GM12878 (cell line): ENCODE measurements around the gene BECN2. TPM values are rescaled to one million over a fixed set of nuclear protein-coding genes. Genes with fewer than 3 reads are reported as not detected.

Experiments
- ATAC-seq: fragments of 200-7000 bp; cut with Tn5 transposase; 3 replicates; pipeline ENCODE4 v1.9.1; 2020; ENCODE audit warnings: mild to moderate bottlenecking, moderate library complexity
- BruUV-seq: library from RNA; stranded (reverse); fragments of 400-500 nt; replicated peaks from 2 replicates; lab custom pipeline; 2021; lab: Mats Ljungman, UMichigan
- CTCF ChIA-PET: fragments of 300-600 bp; sonication (Branson Sonifier 250); formaldehyde crosslinking; extraction: SDS; loops from one replicate; lab custom pipeline; 2021; ENCODE audit warnings: inconsistent platforms; lab: Yijun Ruan, JAX
- POLR2A ChIA-PET: fragments of 350-600 bp; formaldehyde crosslinking; extraction: SDS; loops from one replicate; lab custom pipeline; 2021; ENCODE audit warnings: inconsistent platforms; lab: Charles Lee
- RAD21 ChIA-PET: fragments of 300-600 bp; sonication (Branson Sonifier 250); formaldehyde crosslinking; loops from one replicate; lab custom pipeline; 2023; ENCODE audit warnings: antibody characterized with exemption; ENCODE audit not compliant: unreplicated experiment; lab: Charles Lee
- SMC1A ChIA-PET: fragments of 300-600 bp; sonication (Branson Sonifier 250); formaldehyde crosslinking; loops from one replicate; lab custom pipeline; 2023; ENCODE audit not compliant: unreplicated experiment, uncharacterized antibody; lab: Charles Lee
- DNase-seq: peaks from one replicate; pipeline ENCODE4 v3.0.0-alpha.2; 2011; ENCODE audit warnings: low read depth, low spot score
- FAIRE-seq: peaks from 3 replicates; lab custom pipeline; 2011; peaks lifted over from hg19 to GRCh38; lab: Jason Lieb, UNC
- H2AFZ ChIP-seq: 2 replicates; pipeline ENCODE4 v1.6.0; 2011; ENCODE audit warnings: low read depth, low read length, control low read depth; ENCODE audit not compliant: control insufficient read depth
- H3K27ac ChIP-seq: 2 replicates; pipeline ENCODE4 v1.5.1; 2011; ENCODE audit warnings: control low read depth; ENCODE audit not compliant: control insufficient read depth, insufficient read depth
- H3K27me3 ChIP-seq, 2 experiments: replicated peaks in 1 of 2; 2 replicates each; pipeline versions ENCODE4 v1.6.0 to v1.6.1; 2011; ENCODE audit warnings: low read length in 1 of 2; ENCODE audit not compliant: control insufficient read depth in 2 of 2, insufficient read depth in 2 of 2
- H3K36me3 ChIP-seq, 2 experiments: 2 replicates each; pipeline ENCODE4 v1.5.1; 2011; ENCODE audit warnings: low read length in 1 of 2; ENCODE audit not compliant: control insufficient read depth in 2 of 2, insufficient read depth in 2 of 2
- H3K4me1 ChIP-seq: 2 replicates; pipeline ENCODE4 v1.6.1; 2011; ENCODE audit warnings: mild to moderate bottlenecking, low read length, moderate library complexity, mixed read lengths; ENCODE audit not compliant: control insufficient read depth, insufficient read depth
- H3K4me2 ChIP-seq: 2 replicates; pipeline ENCODE4 v1.6.0; 2011; ENCODE audit warnings: control low read depth; ENCODE audit not compliant: control insufficient read depth, insufficient read depth
- H3K4me3 ChIP-seq: fragments of 200-600 bp; sonication (generic); 2 replicates; pipeline ENCODE4 v1.5.1; 2016
- H3K79me2 ChIP-seq: 2 replicates; pipeline ENCODE4 v1.6.0; 2011; ENCODE audit warnings: low read length; ENCODE audit not compliant: control insufficient read depth, insufficient read depth
- H3K9ac ChIP-seq: 2 replicates; pipeline ENCODE4 v1.8.0; 2011; ENCODE audit warnings: low read length, control low read depth, mixed read lengths; ENCODE audit not compliant: control insufficient read depth, insufficient read depth
- H3K9me3 ChIP-seq: replicated peaks from 3 replicates; pipeline ENCODE4 v1.5.1; 2011; ENCODE audit warnings: mild to moderate bottlenecking, low read length; ENCODE audit not compliant: control insufficient read depth, insufficient read depth
- H4K20me1 ChIP-seq: 2 replicates; pipeline ENCODE4 v1.6.0; 2011; ENCODE audit not compliant: control insufficient read depth, insufficient read depth
- DPF2 ChIP-seq: fragments of 450-650 bp; IDR thresholded peaks from 2 replicates; pipeline ENCODE4 v1.6.1; 2017; ENCODE audit warnings: mild to moderate bottlenecking
- ESRRA ChIP-seq: IDR thresholded peaks from 2 replicates; pipeline ENCODE4 v1.6.1; 2012; ENCODE audit warnings: mild to moderate bottlenecking, low read length, improper control_type of control experiment
- GABPA ChIP-seq: IDR thresholded peaks from 2 replicates; pipeline ENCODE4 v1.6.1; 2014; ENCODE audit warnings: antibody characterized with exemption, low read depth, mild to moderate bottlenecking, inconsistent platforms
- KAT2A ChIP-seq: conservative IDR thresholded peaks from 2 replicates; pipeline ENCODE4 v1.6.1; 2011; ENCODE audit warnings: low read depth, low read length; ENCODE audit not compliant: control insufficient read depth
- KLF5 ChIP-seq: fragments of 450-650 bp; IDR thresholded peaks from 2 replicates; pipeline ENCODE4 v1.6.1; 2014; ENCODE audit warnings: mild to moderate bottlenecking; ENCODE audit not compliant: partially characterized antibody
- POLR2AphosphoS2 ChIP-seq: IDR thresholded peaks from 2 replicates; pipeline ENCODE4 v1.6.1; 2011; ENCODE audit warnings: low read depth, mild to moderate bottlenecking, low read length, improper control_type of control experiment, moderate library complexity
- RFX5 ChIP-seq: IDR thresholded peaks from 2 replicates; pipeline ENCODE4 v1.6.1; 2011; ENCODE audit warnings: low read depth, low read length, improper control_type of control experiment
- SMAD1 ChIP-seq: fragments of 450-650 bp; IDR thresholded peaks from 2 replicates; pipeline ENCODE4 v1.6.1; 2018; ENCODE audit warnings: mild to moderate bottlenecking, low read depth; ENCODE audit not compliant: partially characterized antibody
- YY1 ChIP-seq: IDR thresholded peaks from 2 replicates; pipeline ENCODE4 v1.6.1; 2011; ENCODE audit warnings: low read depth, mild to moderate bottlenecking, low read length
- ZBED1 ChIP-seq: IDR thresholded peaks from 2 replicates; pipeline ENCODE4 v1.6.1; 2016; ENCODE audit warnings: borderline replicate concordance
- WGBS: methylation state at CpG from one replicate; pipeline ENCODE4 v1.1.6; 2016; ENCODE audit warnings: low lambda C conversion rate; ENCODE audit not compliant: insufficient replicate concordance, insufficient coverage; ENCODE audit errors: missing lambda C conversion rate; 5-methylcytosine and 5-hydroxymethylcytosine counted together
- in situ Hi-C: fragments of 300-500 bp; cut with MboI; formaldehyde crosslinking; loops from 9 replicates; pipeline ENCODE4 v1.14.3; 2018; ENCODE audit warnings: mixed read lengths
- intact Hi-C: fragments of 100-400 bp; cut with micrococcal nuclease; formaldehyde crosslinking; loops from one replicate; pipeline ENCODE4 v1.14.2; 2022; ENCODE audit not compliant: unreplicated experiment
- polyA plus RNA-seq, 11 experiments: library from polyadenylated mRNA; depleted of rRNA in 4 of 11; unstranded in 6 of 11; stranded (reverse) in 5 of 11; fragments of >200 nt; fragmentation: Nextera tagmentation in 4 of 11; fragmentation: Illumina TruSeq in 1 of 11; extraction: Ambion mirVana in 4 of 11; extraction: Trizol in 1 of 11; gene quantifications; 1 replicate in 1 of 11; 2 replicates in 10 of 11; pipeline versions ENCODE4 v1.2.1 to v1.2.3, GENCODE V29; 2011 to 2016; ENCODE audit warnings: inconsistent platforms in 2 of 11, missing spikeins in 2 of 11, low read depth in 1 of 11
- total RNA-seq, 4 experiments: library from RNA; depleted of rRNA in 3 of 4; stranded (reverse); fragments of >200 nt in 3 of 4; fragmentation: Illumina TruSeq in 1 of 4; extraction: Trizol in 1 of 4; gene quantifications; 2 replicates each; pipeline versions ENCODE4 v1.2.1 to v1.2.3, GENCODE V29; 2013 to 2021
- TF ChIP-seq, protein P1 (sequence below): fragments of 450-650 bp; IDR thresholded peaks from 2 replicates; pipeline ENCODE4 v1.6.1; 2017; ENCODE audit warnings: antibody characterized with exemption, mild to moderate bottlenecking, moderate library complexity
- TF ChIP-seq, protein P2 (sequence below): IDR thresholded peaks from 2 replicates; pipeline ENCODE4 v1.6.1; 2011; ENCODE audit warnings: mild to moderate bottlenecking, low read depth, low read length, moderate library complexity; ENCODE audit not compliant: insufficient replicate concordance
- TF ChIP-seq, protein P3 (sequence below): fragments of 450-650 bp; IDR thresholded peaks from 2 replicates; pipeline ENCODE4 v1.6.1; 2017; ENCODE audit warnings: mild to moderate bottlenecking, moderate library complexity

BECN2 gene
- total and polyA plus RNA-seq, 10 of the 15 experiments (the other 5 are each of a cell fraction or from before 2014, with no cell fraction given): not detected

DNA sequence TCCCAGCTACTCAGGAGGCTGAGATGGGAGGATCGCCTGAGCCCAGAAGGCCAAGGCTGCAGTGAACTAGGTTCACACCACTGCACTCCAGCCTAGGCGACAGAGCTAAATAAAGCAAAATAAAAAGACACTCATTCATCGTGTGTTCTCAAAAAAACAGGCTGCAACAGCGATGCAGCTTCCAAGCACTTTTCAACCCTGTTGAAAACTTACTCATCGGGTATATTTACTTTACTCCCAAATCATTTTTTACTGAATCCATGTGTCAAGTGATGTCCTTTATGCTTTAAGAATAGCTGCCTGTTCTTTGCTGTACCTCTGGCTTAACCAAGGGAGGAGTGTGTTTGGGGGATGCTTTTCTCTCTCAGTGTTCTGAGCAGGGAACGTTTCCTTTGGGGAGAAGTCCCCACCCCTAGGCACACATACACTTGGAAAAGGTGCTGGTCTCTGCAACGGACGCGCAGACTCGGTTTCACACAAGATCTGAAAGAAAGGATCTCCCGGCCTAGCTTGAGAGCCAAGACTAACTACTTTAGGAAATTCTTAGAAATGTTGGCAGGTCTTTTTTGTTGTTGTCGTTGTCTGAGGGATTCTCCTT, 39.9 kb downstream of the BECN2 start (continued):
- TF ChIP-seq SMAD1: no peak
- no peak for TF ChIP-seq RFX5
- no peak for TF ChIP-seq POLR2AphosphoS2
- TF ChIP-seq GABPA: no peak
- TF ChIP-seq ZBED1: no peak
- TF ChIP-seq, protein P1, sequence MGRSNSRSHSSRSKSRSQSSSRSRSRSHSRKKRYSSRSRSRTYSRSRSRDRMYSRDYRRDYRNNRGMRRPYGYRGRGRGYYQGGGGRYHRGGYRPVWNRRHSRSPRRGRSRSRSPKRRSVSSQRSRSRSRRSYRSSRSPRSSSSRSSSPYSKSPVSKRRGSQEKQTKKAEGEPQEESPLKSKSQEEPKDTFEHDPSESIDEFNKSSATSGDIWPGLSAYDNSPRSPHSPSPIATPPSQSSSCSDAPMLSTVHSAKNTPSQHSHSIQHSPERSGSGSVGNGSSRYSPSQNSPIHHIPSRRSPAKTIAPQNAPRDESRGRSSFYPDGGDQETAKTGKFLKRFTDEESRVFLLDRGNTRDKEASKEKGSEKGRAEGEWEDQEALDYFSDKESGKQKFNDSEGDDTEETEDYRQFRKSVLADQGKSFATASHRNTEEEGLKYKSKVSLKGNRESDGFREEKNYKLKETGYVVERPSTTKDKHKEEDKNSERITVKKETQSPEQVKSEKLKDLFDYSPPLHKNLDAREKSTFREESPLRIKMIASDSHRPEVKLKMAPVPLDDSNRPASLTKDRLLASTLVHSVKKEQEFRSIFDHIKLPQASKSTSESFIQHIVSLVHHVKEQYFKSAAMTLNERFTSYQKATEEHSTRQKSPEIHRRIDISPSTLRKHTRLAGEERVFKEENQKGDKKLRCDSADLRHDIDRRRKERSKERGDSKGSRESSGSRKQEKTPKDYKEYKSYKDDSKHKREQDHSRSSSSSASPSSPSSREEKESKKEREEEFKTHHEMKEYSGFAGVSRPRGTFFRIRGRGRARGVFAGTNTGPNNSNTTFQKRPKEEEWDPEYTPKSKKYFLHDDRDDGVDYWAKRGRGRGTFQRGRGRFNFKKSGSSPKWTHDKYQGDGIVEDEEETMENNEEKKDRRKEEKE: no peak

DNA sequence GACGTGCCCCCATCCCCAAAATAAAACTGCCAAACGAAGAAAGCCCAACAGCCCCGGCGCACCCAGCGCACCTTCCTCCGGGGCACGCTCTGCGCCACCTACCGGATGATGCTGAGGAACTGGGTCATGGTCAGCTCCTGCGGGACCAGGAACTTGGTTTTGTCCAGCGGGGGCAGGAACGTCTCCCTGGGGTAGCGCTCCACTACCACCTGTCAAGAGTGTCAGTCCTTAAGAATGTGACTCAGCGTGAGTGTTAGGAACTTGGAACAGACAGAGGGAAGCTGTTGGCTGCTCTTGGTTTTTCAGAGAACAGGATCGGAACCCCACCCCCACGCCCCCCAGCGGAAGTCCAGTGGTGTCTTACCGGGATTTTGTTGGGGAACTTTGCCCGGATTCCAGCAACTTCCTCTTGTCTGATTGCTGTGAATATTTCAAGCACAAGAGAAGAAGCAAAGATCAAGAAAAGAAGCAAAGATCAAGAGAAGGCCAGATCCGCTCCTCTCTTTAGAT, 40.9 kb downstream of the BECN2 start:
- in situ Hi-C loops (loop anchor here (5.0 to 10.0 kb wide), 3 partner anchors 101 to 464 kb away; partner anchors contain the start of gene KMO), intact Hi-C loops (loop anchor here (1.0 to 5.0 kb wide), 4 partner anchors 102 to 466 kb away; partner anchors contain the start of genes EXO1 and KMO)
- peak overlapping the region; percentile 88 for H3K4me2 ChIP-seq
- peak; percentile 91 for ATAC-seq
- ChIA-PET CTCF (interaction anchor here (0.7 to 5.5 kb wide), 14 partner anchors 8 to 387 kb away, joined by 3 to 39 read pairs (median 4); partner anchors contain the start of gene EXO1), SMC1A (interaction anchor here (1.1 to 1.9 kb wide), 4 partner anchors 9 to 388 kb away, joined by 3 to 5 read pairs (median 5); no protein-coding TSS in a partner anchor), RAD21 (interaction anchor here (0.6 to 1.5 kb wide), 4 partner anchors 13 to 1643 kb away, joined by 3 read pairs; no protein-coding TSS in a partner anchor), POLR2A (no interaction called here)
- peak overlapping the region; percentile 91 for H2AFZ ChIP-seq
- H3K27me3 ChIP-seq: no peaks in the 10 kb centered on the region; a peak in 1 of 4 replicates
- WGBS: 32% methylated on average over 20 of the region's 20 CpGs
- no peaks in the 10 kb centered on the region; the same call in 1 of the 2 replicates for H3K4me1 ChIP-seq
- DNase-seq: no peak
- H3K9ac ChIP-seq: no peak overlapping the region
- peak overlapping the region; percentile 47; the same call in 1 of the 2 replicates for H3K4me3 ChIP-seq
- H3K79me2 ChIP-seq: no peaks in the 10 kb centered on the region
- no peak for FAIRE-seq
- H4K20me1 ChIP-seq: no peaks in the 10 kb centered on the region
- H3K27ac ChIP-seq: no peak overlapping the region
- BruUV-seq: no TSS peak
- no peaks in the 10 kb centered on the region for H3K9me3 ChIP-seq
- H3K36me3 ChIP-seq: no peaks in the 10 kb centered on the region
- TF ChIP-seq YY1: 0 out of 2 replicates have a peak, but pooled peaks have one; percentile 40
- TF ChIP-seq, protein P2, sequence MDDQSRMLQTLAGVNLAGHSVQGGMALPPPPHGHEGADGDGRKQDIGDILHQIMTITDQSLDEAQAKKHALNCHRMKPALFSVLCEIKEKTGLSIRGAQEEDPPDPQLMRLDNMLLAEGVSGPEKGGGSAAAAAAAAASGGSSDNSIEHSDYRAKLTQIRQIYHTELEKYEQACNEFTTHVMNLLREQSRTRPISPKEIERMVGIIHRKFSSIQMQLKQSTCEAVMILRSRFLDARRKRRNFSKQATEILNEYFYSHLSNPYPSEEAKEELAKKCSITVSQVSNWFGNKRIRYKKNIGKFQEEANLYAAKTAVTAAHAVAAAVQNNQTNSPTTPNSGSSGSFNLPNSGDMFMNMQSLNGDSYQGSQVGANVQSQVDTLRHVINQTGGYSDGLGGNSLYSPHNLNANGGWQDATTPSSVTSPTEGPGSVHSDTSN: no peak
- no peak for TF ChIP-seq ESRRA
- TF ChIP-seq KAT2A: no peak
- TF ChIP-seq, protein P3, sequence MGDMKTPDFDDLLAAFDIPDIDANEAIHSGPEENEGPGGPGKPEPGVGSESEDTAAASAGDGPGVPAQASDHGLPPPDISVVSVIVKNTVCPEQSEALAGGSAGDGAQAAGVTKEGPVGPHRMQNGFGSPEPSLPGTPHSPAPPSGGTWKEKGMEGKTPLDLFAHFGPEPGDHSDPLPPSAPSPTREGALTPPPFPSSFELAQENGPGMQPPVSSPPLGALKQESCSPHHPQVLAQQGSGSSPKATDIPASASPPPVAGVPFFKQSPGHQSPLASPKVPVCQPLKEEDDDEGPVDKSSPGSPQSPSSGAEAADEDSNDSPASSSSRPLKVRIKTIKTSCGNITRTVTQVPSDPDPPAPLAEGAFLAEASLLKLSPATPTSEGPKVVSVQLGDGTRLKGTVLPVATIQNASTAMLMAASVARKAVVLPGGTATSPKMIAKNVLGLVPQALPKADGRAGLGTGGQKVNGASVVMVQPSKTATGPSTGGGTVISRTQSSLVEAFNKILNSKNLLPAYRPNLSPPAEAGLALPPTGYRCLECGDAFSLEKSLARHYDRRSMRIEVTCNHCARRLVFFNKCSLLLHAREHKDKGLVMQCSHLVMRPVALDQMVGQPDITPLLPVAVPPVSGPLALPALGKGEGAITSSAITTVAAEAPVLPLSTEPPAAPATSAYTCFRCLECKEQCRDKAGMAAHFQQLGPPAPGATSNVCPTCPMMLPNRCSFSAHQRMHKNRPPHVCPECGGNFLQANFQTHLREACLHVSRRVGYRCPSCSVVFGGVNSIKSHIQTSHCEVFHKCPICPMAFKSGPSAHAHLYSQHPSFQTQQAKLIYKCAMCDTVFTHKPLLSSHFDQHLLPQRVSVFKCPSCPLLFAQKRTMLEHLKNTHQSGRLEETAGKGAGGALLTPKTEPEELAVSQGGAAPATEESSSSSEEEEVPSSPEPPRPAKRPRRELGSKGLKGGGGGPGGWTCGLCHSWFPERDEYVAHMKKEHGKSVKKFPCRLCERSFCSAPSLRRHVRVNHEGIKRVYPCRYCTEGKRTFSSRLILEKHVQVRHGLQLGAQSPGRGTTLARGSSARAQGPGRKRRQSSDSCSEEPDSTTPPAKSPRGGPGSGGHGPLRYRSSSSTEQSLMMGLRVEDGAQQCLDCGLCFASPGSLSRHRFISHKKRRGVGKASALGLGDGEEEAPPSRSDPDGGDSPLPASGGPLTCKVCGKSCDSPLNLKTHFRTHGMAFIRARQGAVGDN: no peak
- TF ChIP-seq DPF2: no peak
- no peak for TF ChIP-seq KLF5
